ENCODE data around the gene CDC42SE2. TPM values are rescaled to one million over a fixed set of nuclear protein-coding genes. Genes with fewer than 3 reads are reported as not detected.

Gene CDC42SE2
- total and polyA plus RNA-seq, 10 donors, result 49.6 to 128 (median 102) TPM

- peak overlapping the region in 4 of 8 donors; percentile 32 to 60 (median 46) for H3K27ac ChIP-seq
- no peaks in the 10 kb centered on the region for H3K9me3 ChIP-seq
- no peak overlapping the region for H3K4me3 ChIP-seq
- peaks cover 17 to 89% (median 36%) of the 10 kb centered on the region in 6 donors for H3K4me1 ChIP-seq
- H3K27me3 ChIP-seq (replicated peaks in 1 of 7), result no peaks in the 10 kb centered on the region
- TF ChIP-seq POLR2A (IDR thresholded peaks at IDR 0.05) (no peak), POLR2AphosphoS5 (IDR thresholded peaks at IDR 0.05) (no peak)
- TF ChIP-seq, protein P1, sequence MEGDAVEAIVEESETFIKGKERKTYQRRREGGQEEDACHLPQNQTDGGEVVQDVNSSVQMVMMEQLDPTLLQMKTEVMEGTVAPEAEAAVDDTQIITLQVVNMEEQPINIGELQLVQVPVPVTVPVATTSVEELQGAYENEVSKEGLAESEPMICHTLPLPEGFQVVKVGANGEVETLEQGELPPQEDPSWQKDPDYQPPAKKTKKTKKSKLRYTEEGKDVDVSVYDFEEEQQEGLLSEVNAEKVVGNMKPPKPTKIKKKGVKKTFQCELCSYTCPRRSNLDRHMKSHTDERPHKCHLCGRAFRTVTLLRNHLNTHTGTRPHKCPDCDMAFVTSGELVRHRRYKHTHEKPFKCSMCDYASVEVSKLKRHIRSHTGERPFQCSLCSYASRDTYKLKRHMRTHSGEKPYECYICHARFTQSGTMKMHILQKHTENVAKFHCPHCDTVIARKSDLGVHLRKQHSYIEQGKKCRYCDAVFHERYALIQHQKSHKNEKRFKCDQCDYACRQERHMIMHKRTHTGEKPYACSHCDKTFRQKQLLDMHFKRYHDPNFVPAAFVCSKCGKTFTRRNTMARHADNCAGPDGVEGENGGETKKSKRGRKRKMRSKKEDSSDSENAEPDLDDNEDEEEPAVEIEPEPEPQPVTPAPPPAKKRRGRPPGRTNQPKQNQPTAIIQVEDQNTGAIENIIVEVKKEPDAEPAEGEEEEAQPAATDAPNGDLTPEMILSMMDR (IDR thresholded peaks at IDR 0.05 in 8 of 11, conservative IDR thresholded peaks at IDR 0.05 in 3 of 11), result no peak
- DNase-seq, result no peak
- intact Hi-C loops (cut with DNase I; ENCODE audit: low total_unique reads), result loop anchor here (10.0 kb wide), 2 partner anchors 112 to 222 kb away; partner anchors contain the start of gene HINT1
- H3K36me3 ChIP-seq, result peaks cover 0 to 72% (median 40%) of the 10 kb centered on the region in 6 donors
- WGBS, 5 donors, result 87 to 97% (median 90%) methylated on average over 6 of the region's 6 CpGs
Observed at GRCh38 chr5:131387255-131387654, 123.4 kb downstream of the CDC42SE2 start.

GRCh38 chr5:131389096-131389868 is 125.4 kb downstream of the CDC42SE2 start:
- WGBS, 5 donors, result 58 to 71% (median 61%) methylated on average over 4 of the region's 4 CpGs
- intact Hi-C loops (cut with DNase I; ENCODE audit: low total_unique reads), result loop anchor here (10.0 kb wide), 2 partner anchors 114 to 224 kb away; partner anchors contain the start of gene HINT1
- TF ChIP-seq POLR2A (IDR thresholded peaks at IDR 0.05) (no peak), POLR2AphosphoS5 (IDR thresholded peaks at IDR 0.05) (peak in 1 of 3 donors; percentile 18)

DNA sequence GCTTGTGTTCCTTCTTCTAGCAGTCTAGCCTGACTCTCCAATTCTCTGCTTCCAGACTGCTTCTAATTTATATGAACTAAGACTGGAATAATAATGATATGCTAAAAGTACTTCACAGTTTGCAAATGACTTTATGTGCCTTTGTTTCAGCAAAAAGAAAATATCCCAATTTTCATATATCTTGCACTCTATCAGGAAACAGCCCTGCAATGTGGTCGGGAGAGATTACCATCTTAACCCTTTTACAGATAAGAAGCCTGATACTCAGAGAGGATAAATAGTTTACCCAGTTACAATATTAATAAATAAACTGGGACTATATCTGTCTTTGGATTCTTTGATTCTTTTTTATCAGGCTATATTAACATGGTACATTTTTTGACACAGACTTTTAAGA is 126.0 kb downstream of the CDC42SE2 start:
- H3K9me3 ChIP-seq, result no peaks in the 10 kb centered on the region
- DNase-seq, result no peak
- peaks cover 0 to 98% (median 51%) of the 10 kb centered on the region in 6 donors for H3K36me3 ChIP-seq
- intact Hi-C loops (cut with DNase I; ENCODE audit: low total_unique reads), result loop anchor here (10.0 kb wide), 2 partner anchors 115 to 225 kb away; partner anchors contain the start of gene HINT1
- H3K4me3 ChIP-seq, result no peak overlapping the region
- no peak for TF ChIP-seq POLR2AphosphoS5 (IDR thresholded peaks at IDR 0.05)
- H3K4me1 ChIP-seq, result peaks cover 5 to 89% (median 43%) of the 10 kb centered on the region in 6 donors
- H3K27ac ChIP-seq, result peak overlapping the region in 4 of 8 donors; percentile 15 to 59 (median 20)
- H3K27me3 ChIP-seq (replicated peaks in 1 of 7), result no peaks in the 10 kb centered on the region
- WGBS, 5 donors, result 31 to 51% (median 44%) methylated on average over 1 of the region's 1 CpG

More at GRCh38 chr5:131389096-131389868, 125.4 kb downstream of the CDC42SE2 start:
- Histone ChIP-seq H3K9me3 (no peaks in the 10 kb centered on the region), H3K27me3 (replicated peaks in 1 of 7) (no peaks in the 10 kb centered on the region), H3K36me3 (peaks cover 0 to 93% (median 49%) of the 10 kb centered on the region in 6 donors), H3K27ac (peak overlapping the region in 4 of 8 donors; percentile 15 to 59 (median 20)), H3K4me1 (peaks cover 0 to 89% (median 38%) of the 10 kb centered on the region in 6 donors), H3K4me3 (no peak overlapping the region)
- DNase-seq, result no peak

- Histone ChIP-seq H3K9me3 (no peaks in the 10 kb centered on the region), H3K27me3 (replicated peaks in 1 of 7) (no peaks in the 10 kb centered on the region), H3K27ac (peak overlapping the region in 7 of 8 donors; percentile 62 to 81 (median 76)), H3K36me3 (peaks cover 0 to 100% (median 48%) of the 10 kb centered on the region in 6 donors), H3K4me3 (no peak overlapping the region), H3K4me1 (peaks cover 14 to 87% (median 46%) of the 10 kb centered on the region in 6 donors)
- no peak for DNase-seq
- WGBS, 5 donors, result 80 to 95% (median 85%) methylated on average over 5 of the region's 5 CpGs
- intact Hi-C loops (cut with DNase I; ENCODE audit: low total_unique reads), result no loop called here
- TF ChIP-seq, protein P1 (IDR thresholded peaks at IDR 0.05 in 8 of 11, conservative IDR thresholded peaks at IDR 0.05 in 3 of 11), result no peak
- TF ChIP-seq POLR2A (IDR thresholded peaks at IDR 0.05) (no peak), POLR2AphosphoS5 (IDR thresholded peaks at IDR 0.05) (peak in 1 of 3 donors; percentile 9)
Observed at GRCh38 chr5:131392466-131393095, 128.7 kb downstream of the CDC42SE2 start.

All from spleen (tissue), 11 donors.